GM23338 (cell line): Measurements from ENCODE around the gene PDXK. TPM values are rescaled to one million over a fixed set of nuclear protein-coding genes. Genes with fewer than 3 reads are reported as not detected.

Experiments
- ATAC-seq: fragments of 200-7000 bp; cut with Tn5 transposase; 3 replicates; pipeline ENCODE4 v1.9.1; 2020
- DNase-seq: peaks from one replicate; pipeline ENCODE4 v3.0.0-alpha.2; 2015; ENCODE audit warnings: low spot score
- H2AFZ ChIP-seq: fragments of 200-600 bp; sonication (generic); 2 replicates; pipeline ENCODE4 v1.8.0; 2016; ENCODE audit warnings: antibody characterized with exemption, mild to moderate bottlenecking, moderate library complexity
- H3F3A ChIP-seq: fragments of 200-600 bp; sonication (generic); replicated peaks from 2 replicates; pipeline ENCODE4 v1.8.0; 2017; ENCODE audit warnings: antibody characterized with exemption, mixed run types, low read depth
- H3K27ac ChIP-seq: fragments of 200-600 bp; sonication (generic); 2 replicates; pipeline ENCODE4 v1.6.1; 2016; ENCODE audit warnings: low read depth
- H3K27me3 ChIP-seq: fragments of 200-600 bp; sonication (generic); 2 replicates; pipeline ENCODE4 v1.8.0; 2016; ENCODE audit warnings: mild to moderate bottlenecking, mixed run types, moderate library complexity; ENCODE audit not compliant: insufficient read depth
- H3K36me3 ChIP-seq: fragments of 200-600 bp; sonication (generic); 2 replicates; pipeline ENCODE4 v1.8.0; 2016; ENCODE audit warnings: mild to moderate bottlenecking; ENCODE audit not compliant: insufficient read depth
- H3K4me1 ChIP-seq: fragments of 200-600 bp; sonication (generic); 2 replicates; pipeline ENCODE4 v1.8.0; 2016; ENCODE audit warnings: mild to moderate bottlenecking, moderate library complexity; ENCODE audit not compliant: insufficient read depth
- H3K4me2 ChIP-seq: fragments of 200-600 bp; sonication (generic); 2 replicates; pipeline ENCODE4 v1.7.1; 2017; ENCODE audit warnings: mixed run types
- H3K4me3 ChIP-seq: fragments of 200-600 bp; sonication (generic); 2 replicates; pipeline ENCODE4 v1.6.1; 2016; ENCODE audit warnings: mixed run types
- H3K79me2 ChIP-seq: fragments of 200-600 bp; sonication (generic); replicated peaks from 2 replicates; pipeline ENCODE4 v1.8.0; 2017; ENCODE audit warnings: mild to moderate bottlenecking; ENCODE audit not compliant: insufficient read depth
- H3K9me2 ChIP-seq: fragments of 200-600 bp; sonication (generic); 2 replicates; pipeline ENCODE4 v1.8.0; 2017; ENCODE audit not compliant: insufficient read depth
- H4K20me1 ChIP-seq: fragments of 200-600 bp; sonication (generic); replicated peaks from 2 replicates; pipeline ENCODE4 v1.8.0; 2017; ENCODE audit warnings: mild to moderate bottlenecking; ENCODE audit not compliant: insufficient read depth
- H3K27ac Mint-ChIP-seq: 2 replicates; pipeline ENCODE4 v1.8.0; 2020; ENCODE audit warnings: inconsistent platforms, mild to moderate bottlenecking, moderate library complexity, mixed read lengths
- H3K27me3 Mint-ChIP-seq: 3 replicates; pipeline ENCODE4 v1.8.0; 2022; ENCODE audit warnings: low read depth, mild to moderate bottlenecking, moderate library complexity, mixed read lengths, inconsistent platforms; ENCODE audit not compliant: insufficient read depth, poor library complexity
- H3K36me3 Mint-ChIP-seq: 3 replicates; pipeline ENCODE4 v1.8.0; 2021; ENCODE audit warnings: low read depth, mild to moderate bottlenecking, inconsistent platforms, moderate library complexity, mixed read lengths
- H3K4me1 Mint-ChIP-seq: 3 replicates; pipeline ENCODE4 v1.8.0; 2020; ENCODE audit warnings: mild to moderate bottlenecking, inconsistent platforms, mixed read lengths
- H3K4me3 Mint-ChIP-seq: 3 replicates; pipeline ENCODE4 v1.8.0; 2021; ENCODE audit warnings: moderate library complexity, mild to moderate bottlenecking, inconsistent platforms, mixed read lengths
- H3K9me3 Mint-ChIP-seq: 3 replicates; pipeline ENCODE4 v1.8.0; 2020; ENCODE audit warnings: moderate library complexity, mild to moderate bottlenecking, inconsistent platforms, mixed read lengths
- CREB1 ChIP-seq: fragments of 250-450 bp; sonication (Bioruptor Pico); IDR thresholded peaks from 2 replicates; pipeline ENCODE4 v1.5.0; 2020; ENCODE audit warnings: low read depth, mild to moderate bottlenecking, moderate library complexity
- CTCF ChIP-seq, 2 experiments: fragments of 200-600 bp in 1 of 2; sonication (generic) in 1 of 2; conservative IDR thresholded peaks; 2 replicates each; pipeline versions ENCODE4 v1.5.1 to v1.6.1; 2016 to 2017; ENCODE audit warnings: antibody characterized with exemption in 2 of 2, low read depth in 2 of 2, mild to moderate bottlenecking in 2 of 2, moderate library complexity in 1 of 2
- ETS1 ChIP-seq: IDR thresholded peaks from 2 replicates; pipeline ENCODE4 v1.6.1; 2016; ENCODE audit warnings: antibody characterized with exemption
- EZH2phosphoT487 ChIP-seq: fragments of 200-600 bp; sonication (generic); IDR thresholded peaks from one replicate; pipeline ENCODE4 v1.8.1; 2018; ENCODE audit warnings: antibody characterized with exemption; ENCODE audit not compliant: unreplicated experiment
- JUNB ChIP-seq: IDR thresholded peaks from one replicate; pipeline ENCODE4 v1.6.1; 2016; ENCODE audit warnings: antibody characterized with exemption; ENCODE audit not compliant: unreplicated experiment
- REST ChIP-seq: IDR thresholded peaks from one replicate; pipeline ENCODE4 v1.6.1; 2018; ENCODE audit warnings: antibody characterized with exemption; ENCODE audit not compliant: unreplicated experiment
- STAT1 ChIP-seq: IDR thresholded peaks from one replicate; pipeline ENCODE4 v1.6.1; 2016; ENCODE audit warnings: antibody characterized with exemption; ENCODE audit not compliant: unreplicated experiment
- ZNF114 ChIP-seq: fragments of 250-450 bp; sonication (Bioruptor Pico); IDR thresholded peaks from 2 replicates; pipeline ENCODE4 v1.5.0; 2020; ENCODE audit warnings: mild to moderate bottlenecking, moderate library complexity
- ZNF331 ChIP-seq: fragments of 250-450 bp; sonication (Bioruptor Pico); IDR thresholded peaks from 2 replicates; pipeline ENCODE4 v1.5.0; 2020; ENCODE audit warnings: low read depth, mild to moderate bottlenecking, moderate library complexity
- ZNF462 ChIP-seq: fragments of 250-450 bp; sonication (Bioruptor Pico); IDR thresholded peaks from 2 replicates; pipeline ENCODE4 v1.5.0; 2020; ENCODE audit warnings: mild to moderate bottlenecking, moderate library complexity
- polyA plus RNA-seq: library from polyadenylated mRNA; unstranded; fragments of >200 nt; fragmentation: Nextera tagmentation; extraction: Ambion mirVana; gene quantifications from 2 replicates; pipeline ENCODE4 v1.2.1, GENCODE V29; 2016
- total RNA-seq: library from RNA; depleted of rRNA; stranded (reverse); fragments of >200 nt; shearing (Covaris generic); gene quantifications from 2 replicates; pipeline ENCODE4 v1.2.3, GENCODE V29; 2014

PDXK gene
- total and polyA plus RNA-seq, 2 experiments from 2014 or later, result 53.2 to 66.3 TPM

- TF ChIP-seq REST, result no peak
- TF ChIP-seq ETS1, result no peak
- TF ChIP-seq EZH2phosphoT487, result no peak
- no peak for TF ChIP-seq CREB1 (CRISPR knock-in tag)
- TF ChIP-seq CTCF (conservative IDR thresholded peaks at IDR 0.05; ENCODE audit: low read depth in 2 of 2), result no peak
Measured at GRCh38 chr21:43774163-43774562, 55.2 kb downstream of the PDXK start (continued).

- no peak for ATAC-seq
- no peaks in the 10 kb centered on the region for H4K20me1 ChIP-seq
- Mint-ChIP-seq H3K36me3 (peaks cover 27% of the 10 kb centered on the region), H3K4me3 (peak overlapping the region; percentile 91), H3K4me1 (peaks cover 51% of the 10 kb centered on the region), H3K9me3 (no peaks in the 10 kb centered on the region; the same call in 2 of the 3 replicates), H3K27me3 (peaks cover 25% of the 10 kb centered on the region), H3K27ac (no peak overlapping the region)
- H2AFZ ChIP-seq, result no peak overlapping the region
- H3K9me2 ChIP-seq, result no peaks in the 10 kb centered on the region
- DNase-seq, result no peak
- peaks cover 11% of the 10 kb centered on the region; the same call in 1 of the 2 replicates for H3F3A ChIP-seq
- H3K36me3 ChIP-seq, result peaks cover 5% of the 10 kb centered on the region
- peak overlapping the region; percentile 92 for H3K4me2 ChIP-seq
- H3K27me3 ChIP-seq, result no peaks in the 10 kb centered on the region
- peaks cover 16% of the 10 kb centered on the region for H3K79me2 ChIP-seq
- peaks cover 25% of the 10 kb centered on the region for H3K4me1 ChIP-seq
- peak overlapping the region; percentile 94 for H3K4me3 ChIP-seq
- no peak overlapping the region for H3K27ac ChIP-seq
- TF ChIP-seq ZNF462 (CRISPR knock-in tag) (no peak), ZNF114 (CRISPR knock-in tag) (no peak), EZH2phosphoT487 (no peak), ZNF331 (CRISPR knock-in tag) (no peak), JUNB (no peak), CTCF (conservative IDR thresholded peaks at IDR 0.05; ENCODE audit: low read depth in 2 of 2) (no peak), STAT1 (no peak)
Measured at GRCh38 chr21:43775190-43775589, 56.3 kb downstream of the PDXK start.
